GM12878 (cell line): ENCODE measurements around the gene MRAS. TPM values are rescaled to one million over a fixed set of nuclear protein-coding genes. Genes with fewer than 3 reads are reported as not detected.

ENCODE experiments used
- ATAC-seq: fragments of 200-7000 bp; cut with Tn5 transposase; 3 replicates; pipeline ENCODE4 v1.9.1; 2020; ENCODE audit warnings: mild to moderate bottlenecking, moderate library complexity
- BruUV-seq: library from RNA; stranded (reverse); fragments of 400-500 nt; replicated peaks from 2 replicates; lab custom pipeline; 2021; lab: Mats Ljungman, UMichigan
- CTCF ChIA-PET: fragments of 300-600 bp; sonication (Branson Sonifier 250); formaldehyde crosslinking; extraction: SDS; loops from one replicate; lab custom pipeline; 2021; ENCODE audit warnings: inconsistent platforms; lab: Yijun Ruan, JAX
- POLR2A ChIA-PET: fragments of 350-600 bp; formaldehyde crosslinking; extraction: SDS; loops from one replicate; lab custom pipeline; 2021; ENCODE audit warnings: inconsistent platforms; lab: Charles Lee
- RAD21 ChIA-PET: fragments of 300-600 bp; sonication (Branson Sonifier 250); formaldehyde crosslinking; loops from one replicate; lab custom pipeline; 2023; ENCODE audit warnings: antibody characterized with exemption; ENCODE audit not compliant: unreplicated experiment; lab: Charles Lee
- SMC1A ChIA-PET: fragments of 300-600 bp; sonication (Branson Sonifier 250); formaldehyde crosslinking; loops from one replicate; lab custom pipeline; 2023; ENCODE audit not compliant: unreplicated experiment, uncharacterized antibody; lab: Charles Lee
- DNase-seq: peaks from one replicate; pipeline ENCODE4 v3.0.0-alpha.2; 2011; ENCODE audit warnings: low read depth, low spot score
- FAIRE-seq: peaks from 3 replicates; lab custom pipeline; 2011; peaks lifted over from hg19 to GRCh38; lab: Jason Lieb, UNC
- H2AFZ ChIP-seq: 2 replicates; pipeline ENCODE4 v1.6.0; 2011; ENCODE audit warnings: low read depth, low read length, control low read depth; ENCODE audit not compliant: control insufficient read depth
- H3K27ac ChIP-seq: 2 replicates; pipeline ENCODE4 v1.5.1; 2011; ENCODE audit warnings: control low read depth; ENCODE audit not compliant: control insufficient read depth, insufficient read depth
- H3K27me3 ChIP-seq, 2 experiments: replicated peaks in 1 of 2; 2 replicates each; pipeline versions ENCODE4 v1.6.0 to v1.6.1; 2011; ENCODE audit warnings: low read length in 1 of 2; ENCODE audit not compliant: control insufficient read depth in 2 of 2, insufficient read depth in 2 of 2
- H3K36me3 ChIP-seq, 2 experiments: 2 replicates each; pipeline ENCODE4 v1.5.1; 2011; ENCODE audit warnings: low read length in 1 of 2; ENCODE audit not compliant: control insufficient read depth in 2 of 2, insufficient read depth in 2 of 2
- H3K4me1 ChIP-seq: 2 replicates; pipeline ENCODE4 v1.6.1; 2011; ENCODE audit warnings: mild to moderate bottlenecking, low read length, moderate library complexity, mixed read lengths; ENCODE audit not compliant: control insufficient read depth, insufficient read depth
- H3K4me2 ChIP-seq: 2 replicates; pipeline ENCODE4 v1.6.0; 2011; ENCODE audit warnings: control low read depth; ENCODE audit not compliant: control insufficient read depth, insufficient read depth
- H3K4me3 ChIP-seq: fragments of 200-600 bp; sonication (generic); 2 replicates; pipeline ENCODE4 v1.5.1; 2016
- H3K79me2 ChIP-seq: 2 replicates; pipeline ENCODE4 v1.6.0; 2011; ENCODE audit warnings: low read length; ENCODE audit not compliant: control insufficient read depth, insufficient read depth
- H3K9ac ChIP-seq: 2 replicates; pipeline ENCODE4 v1.8.0; 2011; ENCODE audit warnings: low read length, control low read depth, mixed read lengths; ENCODE audit not compliant: control insufficient read depth, insufficient read depth
- H3K9me3 ChIP-seq: replicated peaks from 3 replicates; pipeline ENCODE4 v1.5.1; 2011; ENCODE audit warnings: mild to moderate bottlenecking, low read length; ENCODE audit not compliant: control insufficient read depth, insufficient read depth
- H4K20me1 ChIP-seq: 2 replicates; pipeline ENCODE4 v1.6.0; 2011; ENCODE audit not compliant: control insufficient read depth, insufficient read depth
- BACH1 ChIP-seq: fragments of 450-650 bp; IDR thresholded peaks from 2 replicates; pipeline ENCODE4 v1.6.1; 2017; ENCODE audit warnings: mild to moderate bottlenecking, borderline replicate concordance
- BCL11A ChIP-seq: IDR thresholded peaks from 2 replicates; pipeline ENCODE4 v1.6.1; 2011; ENCODE audit warnings: low read depth, low read length
- EGR1 ChIP-seq, 2 experiments: IDR thresholded peaks; 1 replicate in 1 of 2; 2 replicates in 1 of 2; pipeline ENCODE4 v1.6.1; 2011 to 2012; ENCODE audit warnings: low read depth in 2 of 2, low read length in 2 of 2, borderline replicate concordance in 1 of 2, mild to moderate bottlenecking in 1 of 2, moderate library complexity in 1 of 2
- EZH2 ChIP-seq: IDR thresholded peaks from 2 replicates; pipeline ENCODE4 v1.6.1; 2012; ENCODE audit warnings: low read depth, mild to moderate bottlenecking, control low read depth, inconsistent platforms, low read length, borderline replicate concordance; ENCODE audit not compliant: control insufficient read depth
- FOS ChIP-seq: IDR thresholded peaks from 3 replicates; pipeline ENCODE4 v1.6.1; 2011; ENCODE audit warnings: borderline replicate concordance; ENCODE audit not compliant: insufficient read length; ENCODE audit errors: extremely low read depth
- HDAC2 ChIP-seq: fragments of 200-600 bp; sonication (generic); IDR thresholded peaks from 2 replicates; pipeline ENCODE4 v1.6.1; 2017
- KLF5 ChIP-seq: fragments of 450-650 bp; IDR thresholded peaks from 2 replicates; pipeline ENCODE4 v1.6.1; 2014; ENCODE audit warnings: mild to moderate bottlenecking; ENCODE audit not compliant: partially characterized antibody
- NFXL1 ChIP-seq: fragments of 450-650 bp; IDR thresholded peaks from 2 replicates; pipeline ENCODE4 v1.6.1; 2017; ENCODE audit warnings: antibody characterized with exemption, mild to moderate bottlenecking, borderline replicate concordance
- NRF1 ChIP-seq: conservative IDR thresholded peaks from 2 replicates; pipeline ENCODE4 v1.6.1; 2011; ENCODE audit warnings: mild to moderate bottlenecking, low read depth, low read length, improper control_type of control experiment
- PAX5 ChIP-seq: IDR thresholded peaks from 2 replicates; pipeline ENCODE4 v1.6.1; 2011; ENCODE audit warnings: low read depth, low read length, borderline replicate concordance
- POLR2AphosphoS2 ChIP-seq: IDR thresholded peaks from 2 replicates; pipeline ENCODE4 v1.6.1; 2011; ENCODE audit warnings: low read depth, mild to moderate bottlenecking, low read length, improper control_type of control experiment, moderate library complexity
- RAD51 ChIP-seq: fragments of 450-650 bp; IDR thresholded peaks from 2 replicates; pipeline ENCODE4 v1.6.1; 2016; ENCODE audit warnings: moderate library complexity, mild to moderate bottlenecking, inconsistent platforms
- SMAD1 ChIP-seq: fragments of 450-650 bp; IDR thresholded peaks from 2 replicates; pipeline ENCODE4 v1.6.1; 2018; ENCODE audit warnings: mild to moderate bottlenecking, low read depth; ENCODE audit not compliant: partially characterized antibody
- WRNIP1 ChIP-seq: IDR thresholded peaks from 2 replicates; pipeline ENCODE4 v1.6.1; 2011; ENCODE audit warnings: low read depth, low read length, improper control_type of control experiment, borderline replicate concordance
- YBX1 ChIP-seq: fragments of 450-650 bp; IDR thresholded peaks from 2 replicates; pipeline ENCODE4 v1.6.1; 2016; ENCODE audit warnings: antibody characterized with exemption
- ZBED1 ChIP-seq: IDR thresholded peaks from 2 replicates; pipeline ENCODE4 v1.6.1; 2016; ENCODE audit warnings: borderline replicate concordance
- ZNF274 ChIP-seq: IDR thresholded peaks from one replicate; pipeline ENCODE4 v1.8.0; 2011; ENCODE audit not compliant: insufficient read length, insufficient read depth
- WGBS: methylation state at CpG from one replicate; pipeline ENCODE4 v1.1.6; 2016; ENCODE audit warnings: low lambda C conversion rate; ENCODE audit not compliant: insufficient replicate concordance, insufficient coverage; ENCODE audit errors: missing lambda C conversion rate; 5-methylcytosine and 5-hydroxymethylcytosine counted together
- in situ Hi-C: fragments of 300-500 bp; cut with MboI; formaldehyde crosslinking; loops from 9 replicates; pipeline ENCODE4 v1.14.3; 2018; ENCODE audit warnings: mixed read lengths
- intact Hi-C: fragments of 100-400 bp; cut with micrococcal nuclease; formaldehyde crosslinking; loops from one replicate; pipeline ENCODE4 v1.14.2; 2022; ENCODE audit not compliant: unreplicated experiment
- polyA plus RNA-seq, 11 experiments: library from polyadenylated mRNA; depleted of rRNA in 4 of 11; unstranded in 6 of 11; stranded (reverse) in 5 of 11; fragments of >200 nt; fragmentation: Nextera tagmentation in 4 of 11; fragmentation: Illumina TruSeq in 1 of 11; extraction: Ambion mirVana in 4 of 11; extraction: Trizol in 1 of 11; gene quantifications; 1 replicate in 1 of 11; 2 replicates in 10 of 11; pipeline versions ENCODE4 v1.2.1 to v1.2.3, GENCODE V29; 2011 to 2016; ENCODE audit warnings: inconsistent platforms in 2 of 11, missing spikeins in 2 of 11, low read depth in 1 of 11
- total RNA-seq, 4 experiments: library from RNA; depleted of rRNA in 3 of 4; stranded (reverse); fragments of >200 nt in 3 of 4; fragmentation: Illumina TruSeq in 1 of 4; extraction: Trizol in 1 of 4; gene quantifications; 2 replicates each; pipeline versions ENCODE4 v1.2.1 to v1.2.3, GENCODE V29; 2013 to 2021
- TF ChIP-seq, protein P1 (sequence below): IDR thresholded peaks from 2 replicates; pipeline ENCODE4 v1.6.1; 2012; ENCODE audit warnings: low read depth, low read length, improper control_type of control experiment
- TF ChIP-seq, protein P2 (sequence below): fragments of 450-650 bp; IDR thresholded peaks from 2 replicates; pipeline ENCODE4 v1.6.1; 2017; ENCODE audit warnings: borderline replicate concordance

MRAS gene
- total and polyA plus RNA-seq, 10 of the 15 experiments (the other 5 are each of a cell fraction or from before 2014, with no cell fraction given) = 0.01 to 0.44 (median 0.17) TPM; not detected in 6

DNA sequence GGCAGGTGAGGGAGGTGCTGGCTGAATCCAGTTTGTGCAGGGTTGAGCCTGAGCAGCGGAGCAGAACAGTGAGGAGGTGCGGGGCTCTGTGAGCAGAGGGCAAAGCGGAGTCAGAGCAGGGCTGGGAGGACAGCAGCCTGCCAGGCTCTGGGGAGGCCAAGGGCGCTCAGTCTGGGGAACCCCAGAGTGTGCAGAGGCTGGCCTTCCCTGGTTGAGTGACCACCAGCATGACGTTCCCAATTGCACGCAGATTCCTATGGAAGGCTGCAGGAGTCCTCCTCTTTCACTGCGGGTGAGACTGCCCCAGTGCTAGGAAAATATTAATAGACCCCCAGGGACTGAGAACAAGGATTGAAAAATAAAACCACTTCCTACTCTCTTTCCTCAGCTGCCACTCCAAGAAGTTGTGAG is 13.2 kb downstream of the MRAS start:
- POLR2A ChIA-PET = no interaction called here
- Histone ChIP-seq H3K27me3 (peaks cover 2 to 3% of the 10 kb centered on the region in 2 experiments; a peak in 3 of 4 replicates), H3K9ac (no peak overlapping the region), H3K27ac (no peak overlapping the region), H4K20me1 (peaks cover 2% of the 10 kb centered on the region; the same call in 1 of the 2 replicates), H3K79me2 (no peaks in the 10 kb centered on the region), H3K4me3 (no peak overlapping the region), H3K9me3 (no peaks in the 10 kb centered on the region), H3K4me1 (no peaks in the 10 kb centered on the region), H3K36me3 (no peaks in the 10 kb centered on the region), H2AFZ (no peak overlapping the region), H3K4me2 (no peak overlapping the region)
- TF ChIP-seq ZBED1 = no peak
- TF ChIP-seq NFXL1 = no peak
- no peak for TF ChIP-seq SMAD1
- no peak for TF ChIP-seq WRNIP1
- TF ChIP-seq, protein P1, sequence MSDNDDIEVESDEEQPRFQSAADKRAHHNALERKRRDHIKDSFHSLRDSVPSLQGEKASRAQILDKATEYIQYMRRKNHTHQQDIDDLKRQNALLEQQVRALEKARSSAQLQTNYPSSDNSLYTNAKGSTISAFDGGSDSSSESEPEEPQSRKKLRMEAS = no peak
- TF ChIP-seq ZNF274 = no peak
- no peak for TF ChIP-seq BACH1
- TF ChIP-seq BCL11A = no peak
- no peak for TF ChIP-seq POLR2AphosphoS2
- TF ChIP-seq NRF1 = no peak
- TF ChIP-seq EGR1 (IDR thresholded peaks at IDR 0.05; ENCODE audit: borderline replicate concordance in 1 of 2, low read depth in 2 of 2, low read length in 2 of 2) = no peak
- no peak for TF ChIP-seq EZH2
- no peak for TF ChIP-seq YBX1
- TF ChIP-seq, protein P2, sequence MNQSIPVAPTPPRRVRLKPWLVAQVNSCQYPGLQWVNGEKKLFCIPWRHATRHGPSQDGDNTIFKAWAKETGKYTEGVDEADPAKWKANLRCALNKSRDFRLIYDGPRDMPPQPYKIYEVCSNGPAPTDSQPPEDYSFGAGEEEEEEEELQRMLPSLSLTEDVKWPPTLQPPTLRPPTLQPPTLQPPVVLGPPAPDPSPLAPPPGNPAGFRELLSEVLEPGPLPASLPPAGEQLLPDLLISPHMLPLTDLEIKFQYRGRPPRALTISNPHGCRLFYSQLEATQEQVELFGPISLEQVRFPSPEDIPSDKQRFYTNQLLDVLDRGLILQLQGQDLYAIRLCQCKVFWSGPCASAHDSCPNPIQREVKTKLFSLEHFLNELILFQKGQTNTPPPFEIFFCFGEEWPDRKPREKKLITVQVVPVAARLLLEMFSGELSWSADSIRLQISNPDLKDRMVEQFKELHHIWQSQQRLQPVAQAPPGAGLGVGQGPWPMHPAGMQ = no peak
- TF ChIP-seq RAD51 = no peak
- TF ChIP-seq HDAC2 = no peak
- no peak for TF ChIP-seq KLF5
- no peak for TF ChIP-seq FOS
- TF ChIP-seq PAX5 = no peak
- BruUV-seq = no TSS peak
- in situ Hi-C loops = no loop called here
- ATAC-seq = no peak
- 54% methylated on average over 7 of the region's 7 CpGs for WGBS
- CTCF ChIA-PET = no interaction called here
- no peak for FAIRE-seq
- no peak for DNase-seq
- SMC1A ChIA-PET = no interaction called here
- intact Hi-C loops = no loop called here
- RAD21 ChIA-PET = no interaction called here
